T-helper 1 cell treated with Interleukin-12 subunit alpha and Interleukin-12 subunit beta and Interleukin-4 antibody, amounts not matched to agents 30 μg/mL and 1 μg/mL, for 36 hours (primary cell): ENCODE data around the gene ARPC4.
"Not testable (repeated sequence)": the region's sequence is repeated elsewhere in the genome, so short reads cannot be mapped to it uniquely, and the experiment has no call there.

Experiments
- H3K27ac Mint-ChIP-seq: one replicate; pipeline ENCODE4 v1.8.0; 2021; ENCODE audit warnings: mild to moderate bottlenecking, mixed read lengths
- H3K27me3 Mint-ChIP-seq: one replicate; pipeline ENCODE4 v1.8.0; 2021; ENCODE audit warnings: low read depth, mixed read lengths
- H3K36me3 Mint-ChIP-seq: one replicate; pipeline ENCODE4 v1.8.0; 2021; ENCODE audit warnings: low read depth, mixed read lengths
- H3K4me1 Mint-ChIP-seq: one replicate; pipeline ENCODE4 v1.8.0; 2021; ENCODE audit warnings: low read depth, mixed read lengths
- H3K4me3 Mint-ChIP-seq: one replicate; pipeline ENCODE4 v1.8.0; 2021; ENCODE audit warnings: mild to moderate bottlenecking, moderate library complexity, mixed read lengths
- H3K9me3 Mint-ChIP-seq: one replicate; pipeline ENCODE4 v1.8.0; 2021; ENCODE audit warnings: mixed read lengths

The ARPC4 gene

GRCh38 chr3:9834520-9835380 lies 41.9 kb downstream of the ARPC4 start:
- H3K27ac Mint-ChIP-seq: no peak overlapping the region
- H3K4me3 Mint-ChIP-seq: no peak overlapping the region
- no peaks in the 10 kb centered on the region for H3K4me1 Mint-ChIP-seq
- H3K9me3 Mint-ChIP-seq: no peaks in the 10 kb centered on the region
- no peaks in the 10 kb centered on the region for H3K27me3 Mint-ChIP-seq
- peaks cover 16% of the 10 kb centered on the region for H3K36me3 Mint-ChIP-seq

GRCh38 chr3:9837701-9838582 lies 45.1 kb downstream of the ARPC4 start:
- peaks cover 6% of the 10 kb centered on the region for H3K4me1 Mint-ChIP-seq
- peaks cover 25% of the 10 kb centered on the region for H3K36me3 Mint-ChIP-seq
- no peak overlapping the region for H3K27ac Mint-ChIP-seq
- H3K27me3 Mint-ChIP-seq: no peaks in the 10 kb centered on the region
- H3K4me3 Mint-ChIP-seq: no peak overlapping the region
- H3K9me3 Mint-ChIP-seq: no peaks in the 10 kb centered on the region

GRCh38 chr3:9838856-9839255 lies 46.0 kb downstream of the ARPC4 start:
- peaks cover 25% of the 10 kb centered on the region for H3K36me3 Mint-ChIP-seq
- H3K4me1 Mint-ChIP-seq: peaks cover 7% of the 10 kb centered on the region
- no peaks in the 10 kb centered on the region for H3K27me3 Mint-ChIP-seq
- H3K9me3 Mint-ChIP-seq: no peaks in the 10 kb centered on the region
- no peak overlapping the region for H3K4me3 Mint-ChIP-seq
- no peak overlapping the region for H3K27ac Mint-ChIP-seq

GRCh38 chr3:9841015-9841414 lies 48.1 kb downstream of the ARPC4 start:
- H3K36me3 Mint-ChIP-seq: peaks cover 18% of the 10 kb centered on the region
- no peak overlapping the region for H3K27ac Mint-ChIP-seq
- H3K4me1 Mint-ChIP-seq: peaks cover 12% of the 10 kb centered on the region
- no peaks in the 10 kb centered on the region for H3K9me3 Mint-ChIP-seq
- H3K27me3 Mint-ChIP-seq: no peaks in the 10 kb centered on the region
- no peak overlapping the region for H3K4me3 Mint-ChIP-seq

- Mint-ChIP-seq H3K36me3 (peaks cover 14% of the 10 kb centered on the region), H3K4me3 (peak within 1 kb of the TSS; percentile 98), H3K27ac (peak within 1 kb of the TSS; percentile 88), H3K27me3 (no peaks in the 10 kb centered on the region), H3K4me1 (peaks cover 12% of the 10 kb centered on the region), H3K9me3 (no peaks in the 10 kb centered on the region)
These were observed 51.0 kb downstream of the ARPC4 start, which contains the start of gene RPUSD3 for GRCh38 chr3:9843715-9844438. Gene RPUSD3 (minus strand): TSS chr3:9844008. CDS start chr3:9843990, 18 bp downstream.

- Mint-ChIP-seq H3K27me3 (peaks cover 8% of the 10 kb centered on the region), H3K27ac (no peak overlapping the region), H3K9me3 (no peaks in the 10 kb centered on the region), H3K4me3 (no peak overlapping the region), H3K4me1 (peaks cover 12% of the 10 kb centered on the region), H3K36me3 (peaks cover 10% of the 10 kb centered on the region)
These were observed 53.3 kb downstream of the ARPC4 start for GRCh38 chr3:9846231-9846630.

- H3K9me3 Mint-ChIP-seq: no peaks in the 10 kb centered on the region
- H3K27ac Mint-ChIP-seq: no peak overlapping the region
- H3K4me1 Mint-ChIP-seq: peaks cover 11% of the 10 kb centered on the region
- H3K36me3 Mint-ChIP-seq: peaks cover 5% of the 10 kb centered on the region
- H3K4me3 Mint-ChIP-seq: no peak overlapping the region
- H3K27me3 Mint-ChIP-seq: peaks cover 16% of the 10 kb centered on the region
These were observed 54.1 kb downstream of the ARPC4 start for GRCh38 chr3:9846931-9847488.

- not testable (repeated sequence) for H3K27ac Mint-ChIP-seq, H3K9me3 Mint-ChIP-seq, H3K4me3 Mint-ChIP-seq, H3K36me3 Mint-ChIP-seq, H3K4me1 Mint-ChIP-seq
- H3K27me3 Mint-ChIP-seq: peaks cover 20% of the 10 kb centered on the region
These were observed 55.0 kb downstream of the ARPC4 start for GRCh38 chr3:9847870-9848269.

GRCh38 chr3:9848860-9849259 lies 56.0 kb downstream of the ARPC4 start:
- H3K27ac Mint-ChIP-seq, H3K9me3 Mint-ChIP-seq, H3K4me3 Mint-ChIP-seq, H3K36me3 Mint-ChIP-seq, H3K4me1 Mint-ChIP-seq: not testable (repeated sequence)
- H3K27me3 Mint-ChIP-seq: peaks cover 27% of the 10 kb centered on the region

GRCh38 chr3:9851383-9851782 lies 58.5 kb downstream of the ARPC4 start:
- H3K4me3 Mint-ChIP-seq, H3K36me3 Mint-ChIP-seq, H3K9me3 Mint-ChIP-seq, H3K27ac Mint-ChIP-seq, H3K4me1 Mint-ChIP-seq: not testable (repeated sequence)
- peaks cover 35% of the 10 kb centered on the region for H3K27me3 Mint-ChIP-seq

- H3K4me3 Mint-ChIP-seq, H3K36me3 Mint-ChIP-seq, H3K4me1 Mint-ChIP-seq, H3K9me3 Mint-ChIP-seq, H3K27ac Mint-ChIP-seq: not testable (repeated sequence)
- H3K27me3 Mint-ChIP-seq: peaks cover 35% of the 10 kb centered on the region
These were observed 59.0 kb downstream of the ARPC4 start for GRCh38 chr3:9851926-9852325.

GRCh38 chr3:9852528-9852927 lies 59.6 kb downstream of the ARPC4 start:
- Mint-ChIP-seq H3K4me3 (no peak overlapping the region), H3K4me1 (no peaks in the 10 kb centered on the region), H3K27me3 (peaks cover 35% of the 10 kb centered on the region), H3K27ac (no peak overlapping the region), H3K36me3 (no peaks in the 10 kb centered on the region), H3K9me3 (no peaks in the 10 kb centered on the region)

- H3K27me3 Mint-ChIP-seq: peaks cover 35% of the 10 kb centered on the region
- H3K4me3 Mint-ChIP-seq, H3K9me3 Mint-ChIP-seq, H3K36me3 Mint-ChIP-seq, H3K4me1 Mint-ChIP-seq, H3K27ac Mint-ChIP-seq: not testable (repeated sequence)
These were observed 61.5 kb downstream of the ARPC4 start for GRCh38 chr3:9854291-9854940.

- H3K4me1 Mint-ChIP-seq: no peaks in the 10 kb centered on the region
- H3K36me3 Mint-ChIP-seq: no peaks in the 10 kb centered on the region
- no peak overlapping the region for H3K4me3 Mint-ChIP-seq
These were observed 62.7 kb downstream of the ARPC4 start for GRCh38 chr3:9855594-9855993.

More at GRCh38 chr3:9855594-9855993, 62.7 kb downstream of the ARPC4 start:
- H3K27me3 Mint-ChIP-seq: peaks cover 34% of the 10 kb centered on the region
- H3K27ac Mint-ChIP-seq: no peak overlapping the region
- no peaks in the 10 kb centered on the region for H3K9me3 Mint-ChIP-seq
